ENCODE measurements around the gene TMEM263. TPM values are rescaled to one million over a fixed set of nuclear protein-coding genes. Genes with fewer than 3 reads are reported as not detected.

TMEM263 gene
- total RNA-seq, 1 experiment from 2014 or later, result 11.8 TPM

DNA sequence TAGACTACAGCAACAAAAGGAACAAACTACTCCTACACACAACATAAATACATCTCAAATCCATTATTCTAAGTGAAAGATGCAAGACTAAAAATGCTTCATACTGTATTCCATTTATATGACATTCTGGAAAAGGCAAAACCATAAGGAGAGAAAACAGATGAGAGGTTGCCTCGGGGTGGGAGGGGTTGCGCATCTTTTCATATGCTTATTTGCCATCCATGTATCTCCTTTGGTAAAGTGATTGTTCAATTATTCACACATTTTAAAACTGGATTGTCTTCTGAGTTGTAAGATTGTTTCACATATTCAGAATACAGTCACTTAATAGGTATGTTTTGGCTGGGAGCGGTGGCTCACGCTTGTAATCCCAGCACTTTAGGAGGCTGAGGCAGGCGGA is 5.1 kb upstream of the TMEM263 start:
- no peak for DNase-seq
- H3K9ac ChIP-seq (ENCODE audit: extremely low read depth, insufficient read length, low read length), result no peak overlapping the region
- no peak overlapping the region for H2AFZ ChIP-seq (ENCODE audit: low read length)
- H3K9me3 Mint-ChIP-seq, result peaks cover 30 to 37% of the 10 kb centered on the region in 2 experiments
- no peak overlapping the region for H2BK5ac ChIP-seq (ENCODE audit: insufficient read length, low read length)
- H3K27ac Mint-ChIP-seq, result no peak overlapping the region; a peak in 1 of 7 replicates
- no CpG with 5 or more reads among the region's 5 CpGs for WGBS (ENCODE audit: extremely low coverage, insufficient read length, low lambda C conversion rate)
- H3K27me3 ChIP-seq (ENCODE audit: insufficient read depth, low read length), result no peaks in the 10 kb centered on the region
- no peaks in the 10 kb centered on the region for H3K79me1 ChIP-seq (ENCODE audit: insufficient read depth, low read depth, low read length, poor library complexity, severe bottlenecking)
- no peak for TF ChIP-seq CTCF (conservative IDR thresholded peaks at IDR 0.05)
- H2BK15ac ChIP-seq (ENCODE audit: low read depth, low read length), result no peak overlapping the region
- peaks cover 46% of the 10 kb centered on the region for H3K27me3 Mint-ChIP-seq (ENCODE audit: low read depth)
- no peak overlapping the region for H4K5ac ChIP-seq (ENCODE audit: insufficient read length, low read depth, low read length)
- H3K56ac ChIP-seq (ENCODE audit: insufficient read length, low read depth, low read length), result no peak overlapping the region
- no peaks in the 10 kb centered on the region for H4K20me1 ChIP-seq (ENCODE audit: control insufficient read depth, insufficient read depth, insufficient read length)
- H3K9me3 ChIP-seq (ENCODE audit: control insufficient read depth, low read depth, low read length), result peaks cover 18% of the 10 kb centered on the region
- H3K36me3 Mint-ChIP-seq (ENCODE audit: insufficient read depth in 1 of 3, low read depth in 3 of 3), result peaks cover 3 to 9% (median 4%) of the 10 kb centered on the region in 3 experiments; a peak in 5 of 7 replicates
- H3K14ac ChIP-seq (ENCODE audit: insufficient read depth, low read length), result no peak overlapping the region
- H3K79me2 ChIP-seq (ENCODE audit: insufficient read depth, low read length), result no peaks in the 10 kb centered on the region
- H3K4me1 ChIP-seq (ENCODE audit: insufficient read depth, low read length), result no peaks in the 10 kb centered on the region
- H2BK120ac ChIP-seq (ENCODE audit: low read depth, low read length, poor library complexity, severe bottlenecking), result no peak overlapping the region
- no peak overlapping the region for H4K8ac ChIP-seq (replicated peaks; ENCODE audit: insufficient read length, low read depth, low read length)
- no peak overlapping the region for H4K91ac ChIP-seq (ENCODE audit: insufficient read length, low read depth, low read length)
- no peak overlapping the region for H3K4me3 Mint-ChIP-seq
- no peak overlapping the region for H2BK12ac ChIP-seq (ENCODE audit: insufficient read length, low read depth, low read length)
- no peak overlapping the region for H3K27ac ChIP-seq (ENCODE audit: insufficient read length, low read depth, low read length)
- no peak overlapping the region for H3K23ac ChIP-seq (ENCODE audit: insufficient read length, low read depth, low read length)
- H2BK20ac ChIP-seq (ENCODE audit: low read depth, low read length, poor library complexity, severe bottlenecking), result no peak overlapping the region
- H2AK5ac ChIP-seq (ENCODE audit: insufficient read length, low read length), result no peak overlapping the region
- no peaks in the 10 kb centered on the region for H3K4me1 Mint-ChIP-seq
- no peak overlapping the region for H3K18ac ChIP-seq (ENCODE audit: insufficient read length, low read depth, low read length)
- H3K4me2 ChIP-seq (ENCODE audit: insufficient read depth, insufficient read length, low read length), result no peak overlapping the region
- H3T11ph ChIP-seq (ENCODE audit: low read length), result no peak overlapping the region
- no peak overlapping the region for H3K4ac ChIP-seq (ENCODE audit: low read depth, low read length)
- H3K23me2 ChIP-seq (ENCODE audit: insufficient read length, low read depth, low read length, poor library complexity, severe bottlenecking), result no peaks in the 10 kb centered on the region

Data from H9 (cell line).